ENCODE results near the gene TGFBR3.

GRCh38 chr1:91693557-91693956 lies 192.4 kb downstream of the TGFBR3 start:
- TF ChIP-seq CTCF (IDR thresholded peaks at IDR 0.05): no peak
- TF ChIP-seq POLR2A (IDR thresholded peaks at IDR 0.05): no peak
